22Rv1 (cell line): ENCODE data around the gene EFCAB8.

Source experiments
- CTCF ChIP-seq: fragments of 450-650 bp; IDR thresholded peaks from 2 replicates; pipeline ENCODE4 v1.5.1; 2017; ENCODE audit warnings: mild to moderate bottlenecking
- ZFX ChIP-seq: fragments of 450-650 bp; IDR thresholded peaks from 2 replicates; pipeline ENCODE4 v1.6.1; 2017; ENCODE audit warnings: antibody characterized with exemption, borderline replicate concordance

GRCh38 chr20:32855387-32855786 lies 3.3 kb upstream of the EFCAB8 start:
- no peak for TF ChIP-seq CTCF
- no peak for TF ChIP-seq ZFX
